Stimulated activated CD4-positive, alpha-beta T cell treated with anti-CD3 and anti-CD28 coated beads, Interleukin-1b, Interleukin-23, amount 100 ng/mL, for 48 hours (primary cell): ENCODE results near the gene VTI1A.

Source experiments
- DNase-seq: peaks from one replicate; pipeline ENCODE4 v3.0.0-alpha.2; 2020

VTI1A gene

GRCh38 chr10:112815269-112816032 is 368.4 kb downstream of the VTI1A start:
- DNase-seq, result no peak

- DNase-seq, result no peak
These were observed 369.0 kb downstream of the VTI1A start for GRCh38 chr10:112816033-112816430.

- DNase-seq, result no peak
These were observed 369.9 kb downstream of the VTI1A start for GRCh38 chr10:112816891-112817290.

- DNase-seq, result no peak
These were observed 371.2 kb downstream of the VTI1A start for GRCh38 chr10:112817981-112818777.

GRCh38 chr10:112819231-112819630 is 372.2 kb downstream of the VTI1A start:
- no peak for DNase-seq

GRCh38 chr10:112820320-112820719 is 373.3 kb downstream of the VTI1A start:
- DNase-seq, result no peak

GRCh38 chr10:112821038-112821437 is 374.0 kb downstream of the VTI1A start:
- no peak for DNase-seq

- no peak for DNase-seq
These were observed 374.6 kb downstream of the VTI1A start for GRCh38 chr10:112821663-112822062.

GRCh38 chr10:112823007-112823406 is 376.0 kb downstream of the VTI1A start:
- DNase-seq, result no peak

- no peak for DNase-seq
These were observed 376.6 kb downstream of the VTI1A start for GRCh38 chr10:112823604-112824003.

GRCh38 chr10:112826018-112826697 is 379.1 kb downstream of the VTI1A start:
- no peak for DNase-seq

- no peak for DNase-seq
These were observed 380.1 kb downstream of the VTI1A start for GRCh38 chr10:112827086-112827485.

- DNase-seq, result no peak
These were observed 380.9 kb downstream of the VTI1A start for GRCh38 chr10:112827951-112828350.

- no peak for DNase-seq
These were observed 384.8 kb downstream of the VTI1A start for GRCh38 chr10:112831859-112832258.

- no peak for DNase-seq
These were observed 385.4 kb downstream of the VTI1A start for GRCh38 chr10:112832361-112832878.

- no peak for DNase-seq
These were observed 385.9 kb downstream of the VTI1A start for GRCh38 chr10:112832959-112833358.

- DNase-seq, result no peak
These were observed 387.8 kb downstream of the VTI1A start for GRCh38 chr10:112834751-112835181.

- DNase-seq, result no peak
These were observed 388.3 kb downstream of the VTI1A start for GRCh38 chr10:112835217-112835715.

- DNase-seq, result no peak
These were observed 389.0 kb downstream of the VTI1A start for GRCh38 chr10:112835944-112836451.

- DNase-seq, result no peak
These were observed 391.9 kb downstream of the VTI1A start for GRCh38 chr10:112838784-112839481.

- no peak for DNase-seq
These were observed 393.1 kb downstream of the VTI1A start for GRCh38 chr10:112839928-112840654.

GRCh38 chr10:112841549-112841948 is 394.5 kb downstream of the VTI1A start:
- DNase-seq, result no peak
